GM18858 (cell line): Measurements from ENCODE around the gene KATNB1.

ENCODE experiments used
- ATAC-seq: cut with Tn5 transposase; IDR thresholded peaks from one replicate; pipeline ENCODE4 v1.9.1; 2021; ENCODE audit not compliant: unreplicated experiment

The KATNB1 gene

GRCh38 chr16:57804111-57804837, 68.7 kb downstream of the KATNB1 start:
- ATAC-seq: no peak

DNA sequence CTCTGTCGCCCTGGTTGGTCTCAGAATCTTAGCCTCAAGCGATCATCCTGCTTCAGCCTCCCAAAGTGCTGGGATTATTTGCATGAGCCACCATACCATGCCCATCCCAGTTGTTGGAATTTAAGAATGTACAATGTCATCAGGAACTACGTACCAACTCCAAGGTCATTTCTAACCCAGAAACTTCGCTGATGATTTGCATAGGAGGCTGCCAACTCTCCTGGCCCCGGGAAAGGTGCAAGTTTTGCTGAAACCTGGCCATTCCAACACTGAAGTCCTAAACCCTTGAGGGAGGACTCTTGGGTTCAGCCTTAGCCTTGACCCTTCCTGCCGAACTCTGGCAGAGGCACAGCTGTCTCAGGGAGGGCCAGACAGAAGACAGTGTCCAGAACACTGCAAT, 69.6 kb downstream of the KATNB1 start:
- no peak for ATAC-seq
